Suprapubic skin (tissue), 4 donors: ENCODE results near the gene TOMM6.

ENCODE experiments used
- EP300 ChIP-seq: sonication (generic); formaldehyde crosslinking; IDR thresholded peaks from one replicate; pipeline ENCODE4 v1.6.1; 2017; ENCODE audit warnings: antibody characterized with exemption
- POLR2A ChIP-seq, 2 donors: fragments of 450-650 bp; IDR thresholded peaks; one replicate each; pipeline ENCODE4 v1.6.1; 2017; ENCODE audit warnings: antibody characterized with exemption in 2 of 2, mild to moderate bottlenecking in 2 of 2, moderate library complexity in 2 of 2
- POLR2AphosphoS5 ChIP-seq, 3 donors: sonication (generic); formaldehyde crosslinking; IDR thresholded peaks; one replicate each; pipeline ENCODE4 v1.6.1; 2017; ENCODE audit warnings: antibody characterized with exemption in 3 of 3
- TF ChIP-seq, protein P1 (sequence below), 2 donors: fragments of 200-600 bp in 1 of 2; fragments of 450-650 bp in 1 of 2; sonication (generic) in 1 of 2; IDR thresholded peaks; one replicate each; pipeline ENCODE4 v1.5.1; 2016 to 2019; ENCODE audit warnings: antibody characterized with exemption in 2 of 2, mild to moderate bottlenecking in 1 of 2, moderate library complexity in 1 of 2

DNA sequence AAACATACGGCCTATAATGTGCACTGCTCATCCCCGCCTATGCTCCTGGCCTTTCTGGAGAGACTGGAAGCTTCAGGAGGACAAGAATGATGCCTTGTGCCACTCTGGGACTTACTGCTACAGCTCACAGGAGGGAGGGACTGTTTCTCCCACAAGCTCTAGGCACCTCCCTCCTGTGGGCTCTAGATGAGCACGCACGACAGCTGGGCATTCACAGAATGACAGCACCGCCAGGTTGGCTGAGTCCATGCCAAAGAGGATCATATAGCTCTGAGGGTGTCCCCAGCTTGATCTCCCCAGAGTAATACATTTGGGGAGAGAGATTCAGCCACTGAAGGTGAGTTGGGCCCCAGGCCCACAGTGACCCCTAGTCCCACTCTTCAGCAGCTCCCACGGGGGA lies 30.2 kb upstream of the TOMM6 start:
- TF ChIP-seq POLR2A (IDR thresholded peaks at IDR 0.05) (no peak), POLR2AphosphoS5 (IDR thresholded peaks at IDR 0.05) (no peak), EP300 (no peak)
- TF ChIP-seq, protein P1, sequence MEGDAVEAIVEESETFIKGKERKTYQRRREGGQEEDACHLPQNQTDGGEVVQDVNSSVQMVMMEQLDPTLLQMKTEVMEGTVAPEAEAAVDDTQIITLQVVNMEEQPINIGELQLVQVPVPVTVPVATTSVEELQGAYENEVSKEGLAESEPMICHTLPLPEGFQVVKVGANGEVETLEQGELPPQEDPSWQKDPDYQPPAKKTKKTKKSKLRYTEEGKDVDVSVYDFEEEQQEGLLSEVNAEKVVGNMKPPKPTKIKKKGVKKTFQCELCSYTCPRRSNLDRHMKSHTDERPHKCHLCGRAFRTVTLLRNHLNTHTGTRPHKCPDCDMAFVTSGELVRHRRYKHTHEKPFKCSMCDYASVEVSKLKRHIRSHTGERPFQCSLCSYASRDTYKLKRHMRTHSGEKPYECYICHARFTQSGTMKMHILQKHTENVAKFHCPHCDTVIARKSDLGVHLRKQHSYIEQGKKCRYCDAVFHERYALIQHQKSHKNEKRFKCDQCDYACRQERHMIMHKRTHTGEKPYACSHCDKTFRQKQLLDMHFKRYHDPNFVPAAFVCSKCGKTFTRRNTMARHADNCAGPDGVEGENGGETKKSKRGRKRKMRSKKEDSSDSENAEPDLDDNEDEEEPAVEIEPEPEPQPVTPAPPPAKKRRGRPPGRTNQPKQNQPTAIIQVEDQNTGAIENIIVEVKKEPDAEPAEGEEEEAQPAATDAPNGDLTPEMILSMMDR (IDR thresholded peaks at IDR 0.05) = no peak
